OCI-M2 (cell line): ENCODE data around the gene P2RX6.
"Not testable (repeated sequence)": the region's sequence is repeated elsewhere in the genome, so short reads cannot be mapped to it uniquely, and the experiment has no call there.

Experiments
- DNase-seq: peaks from one replicate; lab custom pipeline; 2025; ENCODE audit not compliant: unreplicated experiment; lab: John Stamatoyannopoulos, UW

Gene P2RX6

GRCh38 chr22:20993304-20994127 lies 21.4 kb upstream of the P2RX6 start:
- no peak for DNase-seq

- no peak for DNase-seq
These were observed 20.6 kb upstream of the P2RX6 start for GRCh38 chr22:20994128-20994901.

- no peak for DNase-seq
These were observed 20.1 kb upstream of the P2RX6 start for GRCh38 chr22:20994902-20995241.

GRCh38 chr22:20995329-20996030 lies 19.5 kb upstream of the P2RX6 start:
- no peak for DNase-seq

GRCh38 chr22:20996031-20996410 lies 18.9 kb upstream of the P2RX6 start:
- no peak for DNase-seq

GRCh38 chr22:20996598-20997535 lies 18.1 kb upstream of the P2RX6 start:
- DNase-seq = no peak

- no peak for DNase-seq
These were observed 17.3 kb upstream of the P2RX6 start for GRCh38 chr22:20997536-20998257.

- DNase-seq = no peak
These were observed 16.3 kb upstream of the P2RX6 start for GRCh38 chr22:20998411-20999336.

- no peak for DNase-seq
These were observed 15.4 kb upstream of the P2RX6 start for GRCh38 chr22:20999350-21000206.

GRCh38 chr22:21000207-21000986 lies 14.6 kb upstream of the P2RX6 start:
- no peak for DNase-seq

GRCh38 chr22:21000987-21001600 lies 13.9 kb upstream of the P2RX6 start:
- no peak for DNase-seq

GRCh38 chr22:21001601-21002325 lies 13.2 kb upstream of the P2RX6 start, which contains the start of gene THAP7:
TSS of gene THAP7 (minus strand) at chr22:21002118. CDS start at chr22:21001911, 207 bp downstream.
- peak; percentile 70 for DNase-seq

- DNase-seq = no peak
These were observed 11.2 kb upstream of the P2RX6 start for GRCh38 chr22:21003782-21004181.

GRCh38 chr22:21009208-21009607 lies 5.8 kb upstream of the P2RX6 start:
- DNase-seq = not testable (repeated sequence)

- peak; percentile 1 for DNase-seq
These were observed 5.1 kb upstream of the P2RX6 start for GRCh38 chr22:21009638-21010425.
